SHP77 treated with DMSO at 0.1 percent for 48 hours (cell line): ENCODE data around the gene SLC39A12.
"Not testable (repeated sequence)": the region's sequence is repeated elsewhere in the genome, so short reads cannot be mapped to it uniquely, and the experiment has no call there.

Source experiments
- DNase-seq: peaks from one replicate; lab custom pipeline; 2025; lab: John Stamatoyannopoulos, UW

Gene SLC39A12

GRCh38 chr10:17951868-17952371 is at the start of gene SLC39A12:
SLC39A12 (plus strand) TSS chr10:17951918; CDS start chr10:17953277, 1,359 bp downstream.
- no peak for DNase-seq

GRCh38 chr10:17904564-17904963 is 47.2 kb upstream of the SLC39A12 start:
- no peak for DNase-seq

- DNase-seq: no peak
Measured at GRCh38 chr10:17905491-17905890, 46.2 kb upstream of the SLC39A12 start.

GRCh38 chr10:17906002-17906401 is 45.7 kb upstream of the SLC39A12 start:
- DNase-seq: no peak

GRCh38 chr10:17907641-17908040 is 44.1 kb upstream of the SLC39A12 start:
- no peak for DNase-seq

GRCh38 chr10:17910125-17910789 is 41.5 kb upstream of the SLC39A12 start:
- DNase-seq: peak; percentile 62

- no peak for DNase-seq
Measured at GRCh38 chr10:17912754-17913153, 39.0 kb upstream of the SLC39A12 start.

GRCh38 chr10:17913604-17914003 is 38.1 kb upstream of the SLC39A12 start:
- DNase-seq: no peak

- DNase-seq: no peak
Measured at GRCh38 chr10:17914169-17915045, 37.3 kb upstream of the SLC39A12 start.

GRCh38 chr10:17915181-17915580 is 36.5 kb upstream of the SLC39A12 start:
- no peak for DNase-seq

GRCh38 chr10:17918187-17918903 is 33.4 kb upstream of the SLC39A12 start:
- no peak for DNase-seq

GRCh38 chr10:17921378-17921777 is 30.3 kb upstream of the SLC39A12 start:
- DNase-seq: no peak

- DNase-seq: no peak
Measured at GRCh38 chr10:17923728-17924127, 28.0 kb upstream of the SLC39A12 start.

- DNase-seq: no peak
Measured at GRCh38 chr10:17943033-17943745, 8.5 kb upstream of the SLC39A12 start.

GRCh38 chr10:17950269-17950668 is 1.4 kb upstream of the SLC39A12 start:
- not testable (repeated sequence) for DNase-seq

- no peak for DNase-seq
Measured at GRCh38 chr10:17950726-17951125, 992 bp upstream of the SLC39A12 start.

- DNase-seq: not testable (repeated sequence)
Measured at GRCh38 chr10:17954372-17954771, 2.7 kb downstream of the SLC39A12 start.

GRCh38 chr10:17954861-17955260 is 3.1 kb downstream of the SLC39A12 start:
- DNase-seq: no peak

GRCh38 chr10:17958049-17958448 is 6.3 kb downstream of the SLC39A12 start:
- DNase-seq: no peak

GRCh38 chr10:17959870-17960269 is 8.2 kb downstream of the SLC39A12 start:
- no peak for DNase-seq

- no peak for DNase-seq
Measured at GRCh38 chr10:17961551-17962422, 10.1 kb downstream of the SLC39A12 start.
